Measurements from ENCODE around the gene BIRC7.

BIRC7 gene

DNA sequence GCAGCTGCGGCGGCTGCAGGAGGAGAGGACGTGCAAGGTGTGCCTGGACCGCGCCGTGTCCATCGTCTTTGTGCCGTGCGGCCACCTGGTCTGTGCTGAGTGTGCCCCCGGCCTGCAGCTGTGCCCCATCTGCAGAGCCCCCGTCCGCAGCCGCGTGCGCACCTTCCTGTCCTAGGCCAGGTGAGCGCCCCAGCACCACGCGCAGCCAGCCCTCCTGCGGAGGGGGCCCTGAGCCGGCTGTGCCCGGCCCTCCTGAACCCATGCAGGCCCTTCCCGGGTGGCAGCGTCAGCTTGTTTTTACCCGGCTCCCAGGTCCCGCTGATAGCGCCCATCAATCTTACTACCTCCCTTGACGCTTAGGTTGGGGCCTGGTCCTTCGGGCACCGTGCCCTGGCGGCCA, 3.7 kb downstream of the BIRC7 start:
- TF ChIP-seq, protein P1, sequence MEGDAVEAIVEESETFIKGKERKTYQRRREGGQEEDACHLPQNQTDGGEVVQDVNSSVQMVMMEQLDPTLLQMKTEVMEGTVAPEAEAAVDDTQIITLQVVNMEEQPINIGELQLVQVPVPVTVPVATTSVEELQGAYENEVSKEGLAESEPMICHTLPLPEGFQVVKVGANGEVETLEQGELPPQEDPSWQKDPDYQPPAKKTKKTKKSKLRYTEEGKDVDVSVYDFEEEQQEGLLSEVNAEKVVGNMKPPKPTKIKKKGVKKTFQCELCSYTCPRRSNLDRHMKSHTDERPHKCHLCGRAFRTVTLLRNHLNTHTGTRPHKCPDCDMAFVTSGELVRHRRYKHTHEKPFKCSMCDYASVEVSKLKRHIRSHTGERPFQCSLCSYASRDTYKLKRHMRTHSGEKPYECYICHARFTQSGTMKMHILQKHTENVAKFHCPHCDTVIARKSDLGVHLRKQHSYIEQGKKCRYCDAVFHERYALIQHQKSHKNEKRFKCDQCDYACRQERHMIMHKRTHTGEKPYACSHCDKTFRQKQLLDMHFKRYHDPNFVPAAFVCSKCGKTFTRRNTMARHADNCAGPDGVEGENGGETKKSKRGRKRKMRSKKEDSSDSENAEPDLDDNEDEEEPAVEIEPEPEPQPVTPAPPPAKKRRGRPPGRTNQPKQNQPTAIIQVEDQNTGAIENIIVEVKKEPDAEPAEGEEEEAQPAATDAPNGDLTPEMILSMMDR (IDR thresholded peaks at IDR 0.05), result no peak

DNA sequence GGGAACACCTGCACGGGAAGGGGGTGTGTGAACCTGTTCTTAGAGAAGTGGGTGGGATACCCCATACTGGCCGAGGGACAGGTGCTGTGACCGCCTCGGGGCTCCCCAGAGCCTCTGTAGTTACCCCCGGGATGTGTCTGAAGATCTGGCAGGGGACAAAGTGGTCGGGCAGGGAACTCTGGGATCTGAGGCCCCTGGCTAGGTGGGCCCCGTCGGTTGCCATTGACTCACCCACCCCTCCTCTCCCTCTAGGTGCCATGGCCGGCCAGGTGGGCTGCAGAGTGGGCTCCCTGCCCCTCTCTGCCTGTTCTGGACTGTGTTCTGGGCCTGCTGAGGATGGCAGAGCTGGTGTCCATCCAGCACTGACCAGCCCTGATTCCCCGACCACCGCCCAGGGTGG, 4.3 kb downstream of the BIRC7 start:
- TF ChIP-seq, protein P1 (IDR thresholded peaks at IDR 0.05), result no peak

DNA sequence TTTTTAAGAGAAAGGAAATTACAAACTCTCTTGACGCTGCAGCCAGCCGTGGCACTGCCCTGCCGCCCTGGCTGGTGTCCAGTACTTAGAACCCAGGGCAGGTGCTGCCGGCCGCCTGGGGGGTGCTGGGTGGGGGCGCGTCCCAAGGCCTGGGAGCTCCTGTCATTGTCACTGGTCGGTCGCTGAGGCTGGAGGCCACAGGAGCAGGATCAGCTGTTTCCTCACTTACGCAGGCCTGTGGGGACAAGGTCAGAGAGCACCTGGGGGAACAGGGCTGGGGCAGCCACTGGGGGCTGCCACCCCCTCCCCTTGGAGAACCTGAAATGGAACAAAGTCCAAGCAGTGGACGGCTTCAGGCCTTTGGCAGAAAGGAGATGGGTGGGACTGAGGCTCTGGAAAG, 5.6 kb downstream of the BIRC7 start:
- TF ChIP-seq, protein P1 (IDR thresholded peaks at IDR 0.05), result no peak

DNA sequence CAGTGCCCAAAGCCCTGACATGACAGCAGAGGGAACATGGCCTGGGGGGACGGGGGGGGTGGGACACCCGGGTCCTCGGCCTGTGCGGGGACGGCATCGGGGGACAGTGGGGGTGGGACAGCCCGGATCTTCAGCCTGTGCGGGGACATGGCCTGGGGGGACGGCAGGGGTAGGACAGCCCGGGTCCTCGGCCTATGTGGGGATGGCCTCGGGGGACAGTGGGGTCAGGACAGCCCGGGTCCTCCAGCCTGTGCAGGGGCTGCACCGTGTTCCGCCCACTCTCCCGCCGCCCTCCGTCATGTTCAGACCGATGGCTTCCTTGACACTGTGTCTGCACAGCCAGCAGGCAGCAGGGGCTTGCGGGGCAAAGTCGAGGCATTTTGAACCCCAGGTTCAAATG, 7.0 kb downstream of the BIRC7 start:
- TF ChIP-seq, protein P1 (IDR thresholded peaks at IDR 0.05), result no peak

DNA sequence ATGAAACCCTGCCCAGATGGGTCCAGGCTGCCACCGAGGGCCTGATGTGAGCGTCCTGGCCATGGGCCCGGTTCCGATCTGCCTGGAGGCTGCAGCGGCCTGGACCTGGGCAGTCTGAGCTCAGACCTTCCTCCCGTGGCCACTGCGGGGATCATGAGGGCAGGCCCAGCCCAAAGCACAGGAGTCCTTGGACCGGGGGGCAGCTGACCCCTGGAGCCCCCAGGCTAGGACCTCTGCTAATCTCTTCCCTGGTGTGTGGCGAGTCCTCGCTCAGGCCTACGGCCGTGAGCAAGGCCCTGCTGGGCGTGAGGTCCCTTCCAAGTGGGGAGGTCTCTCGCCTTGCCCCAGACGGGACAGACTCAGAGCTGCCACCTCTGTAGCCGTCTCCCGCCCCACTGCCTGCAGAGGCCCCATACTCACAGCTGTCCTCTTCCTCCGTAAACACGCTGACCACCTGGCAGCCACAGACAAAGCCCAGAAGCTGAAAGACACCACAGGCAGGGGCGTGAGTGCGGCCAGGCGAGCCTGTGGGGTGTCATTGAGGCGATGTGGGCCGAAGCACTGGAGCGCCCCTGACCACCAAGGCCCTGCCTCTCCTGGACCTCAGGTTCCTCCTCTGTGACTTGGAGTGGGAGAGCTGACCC, 8.0 kb downstream of the BIRC7 start:
- TF ChIP-seq, protein P1 (IDR thresholded peaks at IDR 0.05), result no peak

DNA sequence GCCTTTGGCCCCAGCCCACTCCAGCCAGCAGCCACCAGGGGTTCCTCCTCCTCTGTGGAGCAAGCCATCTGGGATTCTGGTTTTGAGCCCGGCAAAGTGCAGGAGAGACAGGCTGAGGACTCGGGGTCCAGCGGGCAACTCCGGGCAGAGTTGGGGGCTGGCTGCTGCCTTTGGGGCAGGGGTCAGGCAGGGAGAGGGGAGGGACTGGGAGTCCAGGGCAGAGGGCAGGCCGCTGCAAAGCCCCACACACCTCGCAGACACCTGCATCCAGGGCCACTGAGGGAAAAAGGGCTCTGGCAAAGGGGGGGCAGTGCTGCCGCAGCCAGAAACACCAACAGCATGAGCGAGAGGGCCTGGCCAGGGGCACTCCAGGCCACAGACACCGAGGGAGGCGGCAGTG, 8.8 kb downstream of the BIRC7 start:
- TF ChIP-seq, protein P1 (IDR thresholded peaks at IDR 0.05), result no peak

DNA sequence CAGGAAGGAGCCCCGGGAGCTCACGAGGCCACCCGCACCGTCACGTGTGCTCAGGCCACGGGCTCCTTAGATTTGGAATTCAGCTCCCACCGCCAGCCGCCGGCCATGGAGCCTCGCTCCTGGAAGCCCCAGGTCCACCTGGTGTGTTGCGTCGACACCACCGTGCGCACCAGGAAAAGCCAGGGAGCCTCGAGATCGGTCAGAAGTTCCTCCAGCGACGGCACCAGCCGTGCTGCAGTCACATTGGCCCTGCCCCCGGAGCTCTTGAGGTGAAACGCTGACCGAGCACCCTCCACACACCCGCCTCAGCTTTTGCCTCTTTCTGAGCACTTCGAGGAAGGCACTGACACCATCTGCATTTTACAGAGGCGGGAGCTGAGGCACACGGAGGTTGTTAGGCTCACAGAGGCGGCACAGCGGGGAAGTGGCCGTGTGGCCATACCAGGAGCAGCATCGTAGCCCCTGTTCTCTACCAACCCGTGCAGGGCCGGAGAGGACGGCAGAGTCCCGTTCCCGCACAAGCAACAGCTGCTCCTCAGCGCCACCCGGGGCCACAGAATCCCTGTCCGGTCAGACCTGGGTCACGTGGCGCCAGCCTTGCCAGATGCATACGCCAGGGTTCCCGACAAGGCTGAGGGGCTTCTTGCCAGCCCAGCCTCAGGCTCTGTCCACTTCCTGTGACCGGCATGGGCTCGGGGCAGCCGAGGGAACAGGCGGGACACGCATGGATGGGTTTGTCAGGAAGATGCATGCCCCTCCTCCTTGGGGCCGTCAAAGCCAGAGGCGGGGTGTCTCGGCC, 11.0 kb downstream of the BIRC7 start:
- TF ChIP-seq, protein P1 (IDR thresholded peaks at IDR 0.05), result no peak
